ENCODE results near the gene CTXN1.
A peak's percentile ranks its signal among the peaks of the same experiment; 100 is the strongest.
"Not testable (repeated sequence)": the region's sequence is repeated elsewhere in the genome, so short reads cannot be mapped to it uniquely, and the experiment has no call there.

Gene CTXN1

DNA sequence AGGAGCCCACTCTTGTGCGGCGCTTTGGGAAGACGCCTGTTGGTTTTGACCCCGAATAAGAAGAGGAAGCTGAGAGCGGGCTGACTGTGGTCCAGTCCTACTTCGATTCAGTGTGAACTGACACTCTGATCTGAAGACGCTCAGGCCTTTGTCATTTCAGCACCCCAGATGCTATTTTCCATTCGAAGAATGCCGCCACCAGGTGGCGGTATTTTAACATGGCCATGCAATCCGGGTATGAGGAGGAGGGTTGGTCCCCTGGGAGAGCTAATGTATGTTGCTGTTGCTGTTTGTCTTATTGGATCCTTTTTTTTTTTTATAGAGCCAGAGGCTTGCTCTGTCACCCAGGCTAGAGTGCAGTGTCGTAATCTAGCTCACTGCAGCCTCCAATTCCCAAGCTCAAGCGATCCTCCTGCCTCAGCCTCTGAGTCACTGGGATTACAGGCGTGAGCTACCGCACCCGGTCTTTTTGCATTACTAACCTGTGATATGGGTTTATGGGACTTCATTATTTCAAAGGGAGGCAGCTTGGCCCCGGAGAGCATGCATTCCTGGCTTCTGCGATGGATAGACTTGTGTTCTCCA lies 18.3 kb upstream of the CTXN1 start:
- peak; percentile 98 for DNase-seq

DNA sequence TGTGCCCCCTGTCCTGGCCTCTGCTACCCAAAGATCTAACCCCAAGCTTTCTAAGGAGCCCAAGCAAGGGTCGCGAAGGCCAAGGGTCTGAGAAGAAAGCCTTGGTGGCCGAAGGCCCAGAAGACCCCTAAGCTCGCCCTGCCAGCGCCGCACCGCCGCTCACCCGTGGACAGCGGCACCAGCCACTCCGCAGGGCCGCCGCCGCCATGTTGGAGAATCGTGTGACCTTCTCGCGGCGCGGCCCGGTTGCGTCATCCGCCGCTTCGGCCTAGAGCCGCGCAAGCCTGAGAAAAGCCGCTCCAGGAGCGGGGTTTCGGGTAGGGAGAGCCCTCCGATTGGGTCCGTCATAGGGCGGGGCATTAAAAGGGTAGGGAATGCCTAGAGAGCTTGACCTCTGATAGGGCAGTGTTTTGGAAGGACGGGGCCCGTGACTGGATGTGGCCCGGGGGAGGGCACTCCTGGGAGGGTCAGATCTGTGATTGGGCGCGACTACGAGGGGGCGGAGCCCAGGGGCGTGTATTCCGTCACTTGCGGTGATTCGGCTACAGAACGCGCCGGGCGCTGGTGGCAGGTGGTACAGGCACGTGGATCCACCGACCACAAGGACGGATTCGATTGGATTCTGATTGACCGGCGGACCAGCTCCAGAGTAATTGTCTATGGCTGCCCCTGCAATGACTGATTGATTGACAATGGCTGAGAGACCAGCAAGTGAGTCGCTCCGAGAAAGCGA lies 17.7 kb upstream of the CTXN1 start, which contains the start of gene TIMM44:
Gene TIMM44 (minus strand): TSS at position 223 of the 733 bp plus-strand sequence. CDS start 15 bp downstream, at position 208.
- DNase-seq = peak; percentile 100

- no peak for DNase-seq
Observed at GRCh38 chr19:7942981-7943443, 17.1 kb upstream of the CTXN1 start.

GRCh38 chr19:7941895-7942596 lies 16.1 kb upstream of the CTXN1 start:
- no peak for DNase-seq

GRCh38 chr19:7940841-7941240 lies 14.9 kb upstream of the CTXN1 start:
- no peak for DNase-seq

GRCh38 chr19:7934766-7935165 lies 8.8 kb upstream of the CTXN1 start:
- DNase-seq = no peak

DNA sequence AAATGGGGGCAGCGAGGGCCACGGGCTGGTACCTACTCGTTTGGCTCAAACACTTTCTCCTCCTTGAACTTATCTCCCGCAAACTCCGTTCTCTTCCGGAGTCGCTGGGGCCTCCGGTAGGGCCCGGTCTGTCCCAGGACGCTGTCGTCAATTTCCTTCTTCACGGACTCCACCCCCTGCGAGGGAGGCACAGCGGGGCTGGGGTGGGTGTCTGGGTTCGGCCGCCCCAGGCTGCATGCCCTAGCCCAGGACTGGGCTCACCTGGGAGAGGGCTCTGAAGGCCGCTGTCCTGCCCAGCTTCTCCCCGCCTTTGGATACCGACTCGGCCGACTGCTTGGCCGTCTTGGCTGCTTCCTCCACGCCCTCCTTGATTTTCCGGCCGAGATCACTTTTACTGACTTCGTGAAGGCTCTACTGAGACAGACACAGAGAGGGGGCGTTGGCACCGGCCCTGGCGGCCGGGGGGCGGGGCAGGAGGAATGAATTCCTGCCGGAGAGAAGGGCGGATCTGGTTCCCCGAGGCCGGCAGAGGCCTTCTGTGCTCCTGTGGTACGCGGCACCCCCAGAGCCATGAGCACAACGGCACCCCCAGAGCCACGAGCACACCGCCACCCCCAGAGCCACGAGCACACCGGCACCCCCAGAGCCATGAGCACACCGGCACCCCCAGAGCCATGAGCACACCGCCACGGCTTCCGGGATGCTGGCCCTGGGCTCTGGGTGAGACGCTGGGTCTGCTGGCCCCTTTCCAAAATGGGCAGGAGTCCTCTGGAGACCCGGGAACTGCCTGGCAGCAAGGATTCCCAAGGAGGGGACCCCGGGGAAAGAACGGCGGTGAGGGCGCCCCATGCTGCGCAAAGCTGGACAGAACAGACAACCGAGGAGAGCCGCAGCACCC lies 8.1 kb upstream of the CTXN1 start:
- no peak for DNase-seq

DNA sequence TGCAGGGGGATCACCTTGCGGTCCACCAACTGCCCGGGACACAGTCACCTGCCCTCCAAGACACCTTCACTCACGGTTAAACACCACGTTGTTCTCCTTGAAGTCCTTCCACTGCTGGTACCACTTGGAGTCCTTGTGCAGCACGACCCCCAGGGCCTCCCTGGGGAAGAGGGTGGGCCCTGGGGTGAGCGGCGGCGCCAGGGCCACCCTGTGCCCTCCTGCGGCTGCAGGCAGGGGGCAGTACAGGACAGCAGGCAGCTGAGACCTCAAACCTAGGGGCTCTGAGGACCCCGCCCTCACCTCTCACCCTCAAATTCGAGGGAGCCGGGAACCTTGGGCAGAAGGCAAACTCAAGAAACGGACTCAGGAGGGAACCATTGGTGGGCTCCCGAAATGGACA lies 7.5 kb upstream of the CTXN1 start:
- DNase-seq = no peak

DNA sequence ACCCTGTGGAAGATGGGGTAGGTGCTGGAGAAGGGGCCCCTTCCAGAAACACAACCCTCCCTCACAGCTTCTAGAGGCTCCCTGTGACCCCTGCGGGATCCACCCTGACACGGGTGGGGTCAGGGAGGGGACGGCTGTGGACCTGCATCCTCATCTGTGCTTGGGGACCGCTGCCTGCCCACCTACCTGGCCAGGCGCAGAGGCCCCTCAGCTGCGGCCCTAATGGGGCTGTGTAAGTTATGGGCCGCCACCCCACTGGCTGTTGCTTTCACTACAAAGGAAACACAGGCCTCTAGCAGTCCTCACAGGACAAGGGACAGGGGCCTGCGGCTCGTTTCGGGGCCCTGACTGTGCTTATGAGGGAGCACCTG lies 7.0 kb upstream of the CTXN1 start:
- no peak for DNase-seq

GRCh38 chr19:7932276-7932929 lies 6.5 kb upstream of the CTXN1 start:
- no peak for DNase-seq

DNA sequence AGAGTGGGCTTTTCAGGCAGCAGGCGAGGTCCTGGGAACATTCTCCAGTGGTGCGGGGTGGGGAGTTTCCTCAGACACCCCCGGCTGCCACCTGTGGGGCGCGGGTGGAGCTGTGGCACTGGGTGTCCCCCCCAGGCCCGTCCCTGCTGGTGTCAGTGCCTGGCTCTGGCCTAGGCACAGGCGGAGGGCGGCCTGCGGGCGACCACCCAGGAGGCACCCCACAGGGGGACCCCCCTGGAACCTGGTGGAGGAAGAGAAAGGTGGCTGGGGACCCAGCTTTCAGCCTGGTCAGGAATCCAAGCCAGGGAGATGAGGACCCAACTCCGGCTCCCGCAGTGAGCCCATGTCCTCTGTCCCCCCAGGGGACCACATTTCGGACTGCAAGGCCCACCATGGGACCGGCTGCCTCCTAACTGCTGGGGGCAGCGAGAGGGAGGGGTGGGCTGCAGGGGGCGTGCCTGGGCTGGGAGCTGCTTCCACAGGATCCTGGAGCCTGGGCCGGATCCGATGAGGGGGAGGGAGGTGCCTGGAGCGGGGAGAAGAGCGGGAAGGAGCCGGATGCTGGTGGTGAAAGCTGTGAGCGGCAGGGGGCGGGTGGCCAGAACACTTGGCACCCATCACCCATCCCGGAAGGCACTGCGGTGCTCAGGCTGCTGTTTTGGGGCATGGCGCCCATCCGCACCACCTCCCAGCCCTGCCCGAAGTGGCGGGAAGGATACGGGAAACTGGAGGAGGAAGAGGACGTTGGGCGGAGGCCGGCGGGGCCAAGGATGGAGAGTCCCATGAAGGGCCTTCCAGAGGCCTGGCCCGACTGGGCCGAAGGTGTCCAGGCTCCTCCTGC lies 5.5 kb upstream of the CTXN1 start:
- DNase-seq = no peak

GRCh38 chr19:7930765-7931164 lies 4.8 kb upstream of the CTXN1 start:
- no peak for DNase-seq

- DNase-seq = not testable (repeated sequence)
Observed at GRCh38 chr19:7930030-7930429, 4.1 kb upstream of the CTXN1 start.

GRCh38 chr19:7928741-7929701 lies 3.1 kb upstream of the CTXN1 start:
- DNase-seq = peak; percentile 47

- no peak for DNase-seq
Observed at GRCh38 chr19:7928334-7928706, 2.4 kb upstream of the CTXN1 start.

GRCh38 chr19:7927605-7928333 lies 1.8 kb upstream of the CTXN1 start:
- no peak for DNase-seq

- peak; percentile 9 for DNase-seq
Observed at GRCh38 chr19:7926727-7927604, 1.0 kb upstream of the CTXN1 start.

- peak; percentile 97 for DNase-seq
Observed at GRCh38 chr19:7925171-7925851, 624 bp downstream of the CTXN1 start.
